Suprapubic skin (tissue), 3 donors: ENCODE measurements around the gene EPGN.

ENCODE experiments used
- POLR2A ChIP-seq, 2 donors: fragments of 450-650 bp; IDR thresholded peaks; one replicate each; pipeline ENCODE4 v1.6.1; 2017; ENCODE audit warnings: antibody characterized with exemption in 2 of 2, mild to moderate bottlenecking in 2 of 2, moderate library complexity in 2 of 2
- TF ChIP-seq, protein P1 (sequence below), 2 donors: fragments of 200-600 bp in 1 of 2; fragments of 450-650 bp in 1 of 2; sonication (generic) in 1 of 2; IDR thresholded peaks; one replicate each; pipeline ENCODE4 v1.5.1; 2016 to 2019; ENCODE audit warnings: antibody characterized with exemption in 2 of 2, mild to moderate bottlenecking in 1 of 2, moderate library complexity in 1 of 2

- TF ChIP-seq, protein P1, sequence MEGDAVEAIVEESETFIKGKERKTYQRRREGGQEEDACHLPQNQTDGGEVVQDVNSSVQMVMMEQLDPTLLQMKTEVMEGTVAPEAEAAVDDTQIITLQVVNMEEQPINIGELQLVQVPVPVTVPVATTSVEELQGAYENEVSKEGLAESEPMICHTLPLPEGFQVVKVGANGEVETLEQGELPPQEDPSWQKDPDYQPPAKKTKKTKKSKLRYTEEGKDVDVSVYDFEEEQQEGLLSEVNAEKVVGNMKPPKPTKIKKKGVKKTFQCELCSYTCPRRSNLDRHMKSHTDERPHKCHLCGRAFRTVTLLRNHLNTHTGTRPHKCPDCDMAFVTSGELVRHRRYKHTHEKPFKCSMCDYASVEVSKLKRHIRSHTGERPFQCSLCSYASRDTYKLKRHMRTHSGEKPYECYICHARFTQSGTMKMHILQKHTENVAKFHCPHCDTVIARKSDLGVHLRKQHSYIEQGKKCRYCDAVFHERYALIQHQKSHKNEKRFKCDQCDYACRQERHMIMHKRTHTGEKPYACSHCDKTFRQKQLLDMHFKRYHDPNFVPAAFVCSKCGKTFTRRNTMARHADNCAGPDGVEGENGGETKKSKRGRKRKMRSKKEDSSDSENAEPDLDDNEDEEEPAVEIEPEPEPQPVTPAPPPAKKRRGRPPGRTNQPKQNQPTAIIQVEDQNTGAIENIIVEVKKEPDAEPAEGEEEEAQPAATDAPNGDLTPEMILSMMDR (IDR thresholded peaks at IDR 0.05): no peak
- TF ChIP-seq POLR2A (IDR thresholded peaks at IDR 0.05): no peak
These were observed 49.7 kb downstream of the EPGN start for GRCh38 chr4:74357965-74358364.
